Liver (tissue), 3 donors: ENCODE data around the gene ZFC3H1.

Experiments used
- CTCF ChIP-seq: fragments of 150-350 bp; IDR thresholded peaks from 2 replicates; pipeline ENCODE4 v1.5.1; 2017; ENCODE audit warnings: improper control_type of control experiment, low read depth, low read length; ENCODE audit not compliant: missing input control
- FOXA1 ChIP-seq: IDR thresholded peaks from 2 replicates; pipeline ENCODE4 v1.6.1; 2016; ENCODE audit warnings: antibody characterized with exemption
- RAD21 ChIP-seq, 2 donors: IDR thresholded peaks; 2 replicates each; pipeline ENCODE4 v1.6.1; 2016; ENCODE audit warnings: antibody characterized with exemption in 2 of 2, mild to moderate bottlenecking in 2 of 2
- SP1 ChIP-seq: IDR thresholded peaks from 2 replicates; pipeline ENCODE4 v1.6.1; 2018; ENCODE audit warnings: antibody characterized with exemption, mild to moderate bottlenecking
- donor health status: healthy.
- donor health status: healthy.

- TF ChIP-seq SP1 (no peak), RAD21 (IDR thresholded peaks at IDR 0.05) (no peak), CTCF (no peak), FOXA1 (no peak)
These were observed 98.1 kb downstream of the ZFC3H1 start for GRCh38 chr12:71565535-71565934.
